Stimulated activated CD8-positive, alpha-beta memory T cell treated with anti-CD3 and anti-CD28 coated beads, Interleukin-4, amount 100 ng/mL, for 1 hour (primary cell): ENCODE data around the gene B4GALT5.
"Not testable (repeated sequence)": the region's sequence is repeated elsewhere in the genome, so short reads cannot be mapped to it uniquely, and the experiment has no call there.

Experiments
- DNase-seq, 2 donors: peaks; one replicate each; pipeline ENCODE4 v3.0.0-alpha.2; 2020; ENCODE audit warnings: low read depth in 2 of 2, low spot score in 1 of 2

Gene B4GALT5

DNA sequence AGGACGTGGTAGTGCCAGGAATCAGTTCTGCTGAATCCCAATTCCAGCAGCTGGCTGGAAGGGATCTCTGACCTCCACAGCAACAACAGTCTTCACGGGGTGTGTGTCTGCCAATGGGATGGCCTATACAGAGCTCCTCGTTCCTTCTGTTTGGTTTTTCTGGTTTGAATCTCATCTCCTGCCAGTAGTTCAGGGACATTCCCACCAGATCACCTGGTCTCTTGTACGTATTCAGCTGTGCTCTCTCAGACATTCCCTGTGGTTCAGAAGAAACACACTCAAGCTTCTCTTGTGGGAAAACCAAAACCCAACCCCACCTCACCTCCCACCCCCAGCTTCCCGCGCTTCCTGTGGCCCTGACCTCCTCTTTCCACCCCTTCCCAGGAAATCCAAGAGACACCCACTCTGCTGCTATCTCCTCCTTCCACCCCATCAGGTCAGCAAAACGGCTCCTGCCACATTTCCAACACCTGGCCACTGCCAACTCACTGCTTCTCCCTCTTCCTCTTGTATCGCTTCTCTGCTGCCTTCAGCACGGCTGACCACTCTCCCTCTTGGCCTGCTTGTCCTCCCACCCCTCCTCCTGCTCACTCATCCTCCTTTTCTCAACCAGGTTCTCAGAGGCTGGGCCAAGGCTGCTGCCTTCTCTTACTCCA is 82.5 kb downstream of the B4GALT5 start:
- no peak for DNase-seq

DNA sequence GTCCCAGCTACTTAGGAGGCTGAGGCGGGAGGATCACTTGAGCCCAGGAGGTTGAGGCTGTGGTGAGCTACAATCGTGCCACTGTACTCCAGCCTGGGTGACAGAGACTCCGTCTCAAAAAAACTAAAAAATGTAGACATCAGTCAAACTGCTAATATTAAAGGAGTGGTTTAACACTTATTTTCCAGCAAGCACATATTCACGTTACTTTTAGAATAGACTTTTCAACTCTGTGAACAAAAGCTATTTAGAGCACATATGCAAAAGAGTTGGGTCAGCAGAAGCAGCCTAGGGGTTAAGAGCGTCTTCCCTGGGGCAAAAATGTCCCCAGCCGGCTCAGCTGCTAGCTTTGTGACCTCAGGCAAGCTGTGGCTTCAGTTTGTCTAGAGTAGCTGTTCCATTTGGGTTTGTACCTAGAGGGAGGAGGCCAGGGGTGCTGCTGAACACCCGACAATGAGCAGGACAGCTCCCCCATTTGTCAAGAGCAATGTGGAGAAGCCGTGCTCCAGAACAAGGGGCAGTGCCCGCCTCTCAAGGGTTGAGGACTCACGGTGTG is 83.2 kb downstream of the B4GALT5 start:
- no peak for DNase-seq

DNA sequence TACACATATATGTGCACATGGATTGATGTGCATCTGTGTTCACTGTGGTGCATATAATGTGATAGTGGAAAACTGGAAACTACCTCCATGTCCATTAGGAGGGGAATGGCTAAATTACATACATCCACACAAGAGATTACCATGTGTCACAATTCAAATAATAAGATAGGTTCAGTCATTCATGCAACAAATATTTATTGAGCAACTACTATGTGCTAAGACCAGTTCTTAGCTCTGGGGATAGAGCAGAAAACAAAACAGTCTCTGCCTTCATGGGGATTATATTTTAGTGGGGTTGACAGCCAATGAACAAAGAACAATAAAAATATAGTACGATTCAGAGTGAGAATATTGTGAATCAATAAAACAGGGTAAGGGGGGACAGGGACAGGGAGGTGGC is 84.1 kb downstream of the B4GALT5 start:
- no peak for DNase-seq

DNA sequence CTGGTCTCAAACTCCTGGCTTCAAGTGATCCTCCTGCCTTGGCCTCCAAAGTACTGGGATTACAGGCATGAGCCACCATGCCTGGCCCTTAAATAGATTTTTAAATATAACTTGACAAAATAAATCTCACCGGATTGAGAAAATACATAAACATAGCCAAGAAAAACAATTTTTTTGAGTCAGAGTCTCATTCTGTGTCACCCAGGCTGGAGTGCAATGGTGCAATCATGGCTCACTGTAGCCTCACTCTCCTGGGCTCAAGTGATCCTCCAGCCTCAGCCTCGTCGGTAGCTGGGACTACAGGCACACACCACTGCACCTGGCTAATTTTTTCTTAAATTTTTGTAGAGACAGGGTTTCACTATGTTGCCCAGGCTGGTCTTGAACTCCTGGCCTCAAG is 85.4 kb downstream of the B4GALT5 start:
- not testable (repeated sequence) for DNase-seq

DNA sequence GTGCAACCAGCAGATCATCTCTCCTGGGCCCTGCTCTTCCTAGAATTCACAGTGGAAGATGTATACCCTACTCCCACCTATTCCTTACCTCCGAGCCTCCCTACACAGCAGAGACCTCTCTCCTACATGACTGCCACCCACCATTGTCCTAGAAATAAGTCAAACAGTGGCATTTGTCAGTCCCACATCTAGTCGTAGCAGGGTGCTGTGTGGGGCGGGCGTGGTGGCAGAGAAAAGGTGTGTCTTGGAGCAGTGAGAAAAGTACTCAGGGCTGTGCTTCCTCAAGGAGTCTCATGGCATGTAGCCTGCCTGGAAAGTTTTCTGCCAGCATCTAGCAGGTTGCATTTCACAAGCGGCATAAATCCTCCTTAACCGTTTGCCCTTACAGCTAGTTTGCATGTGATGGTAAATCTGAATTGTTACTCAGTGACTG is 86.3 kb downstream of the B4GALT5 start:
- no peak for DNase-seq

DNA sequence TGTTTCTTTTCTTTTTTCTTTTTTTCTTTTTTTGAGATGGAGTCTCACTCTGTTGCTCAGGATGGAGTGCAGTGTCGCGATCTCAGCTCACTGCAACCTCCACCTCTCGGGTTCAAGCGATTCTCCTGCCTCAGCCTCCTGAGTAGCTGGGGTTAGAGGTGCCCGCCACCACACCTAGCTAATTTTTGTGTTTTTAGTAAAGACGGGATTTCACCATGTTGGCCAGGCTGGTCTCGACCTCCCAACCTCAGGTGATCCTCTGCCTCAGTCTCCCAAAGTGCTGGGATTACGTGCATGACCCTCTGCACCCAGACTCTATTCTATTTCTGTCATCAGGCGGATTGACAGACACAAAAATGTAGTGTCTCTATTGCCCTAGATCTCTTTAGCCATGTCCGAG is 88.7 kb downstream of the B4GALT5 start:
- DNase-seq, result not testable (repeated sequence)

DNA sequence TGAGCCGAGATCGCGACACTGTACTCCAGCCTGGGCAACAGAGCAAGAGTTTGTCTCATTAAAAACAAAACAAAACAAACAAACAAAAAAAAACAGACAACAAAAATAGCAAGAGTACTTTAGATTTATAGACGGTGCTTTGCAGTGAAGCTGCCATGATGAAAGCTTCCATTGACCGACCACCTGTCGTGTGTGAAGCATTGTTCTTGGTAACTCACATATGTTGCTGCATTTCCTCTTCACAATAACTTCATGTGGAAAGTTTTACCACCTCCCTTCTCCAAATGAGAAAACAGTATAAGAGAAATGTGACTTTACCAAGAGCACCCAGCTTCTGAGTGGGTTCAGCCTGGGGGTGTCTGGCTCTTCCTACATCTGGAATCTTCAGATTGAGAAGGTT is 89.4 kb downstream of the B4GALT5 start:
- DNase-seq, result no peak

DNA sequence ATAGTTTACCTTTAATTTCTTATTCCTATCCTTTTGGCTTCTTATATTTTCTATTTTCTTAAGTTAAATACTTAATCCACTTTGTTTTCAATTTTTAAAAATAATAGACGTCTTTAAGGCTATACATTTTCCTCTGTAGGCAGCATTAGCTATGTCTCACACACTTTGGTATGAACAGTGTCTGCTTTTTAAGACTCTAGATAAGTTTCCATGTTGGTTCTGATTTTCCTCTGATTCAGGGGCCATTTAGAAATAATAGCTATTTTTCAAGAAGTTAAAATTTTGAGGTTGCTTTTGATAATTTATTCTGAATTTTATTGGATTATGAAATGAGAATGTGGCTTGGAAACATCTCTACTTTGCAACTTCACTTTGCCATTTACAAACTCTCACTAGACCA is 91.4 kb downstream of the B4GALT5 start:
- DNase-seq, result no peak

DNA sequence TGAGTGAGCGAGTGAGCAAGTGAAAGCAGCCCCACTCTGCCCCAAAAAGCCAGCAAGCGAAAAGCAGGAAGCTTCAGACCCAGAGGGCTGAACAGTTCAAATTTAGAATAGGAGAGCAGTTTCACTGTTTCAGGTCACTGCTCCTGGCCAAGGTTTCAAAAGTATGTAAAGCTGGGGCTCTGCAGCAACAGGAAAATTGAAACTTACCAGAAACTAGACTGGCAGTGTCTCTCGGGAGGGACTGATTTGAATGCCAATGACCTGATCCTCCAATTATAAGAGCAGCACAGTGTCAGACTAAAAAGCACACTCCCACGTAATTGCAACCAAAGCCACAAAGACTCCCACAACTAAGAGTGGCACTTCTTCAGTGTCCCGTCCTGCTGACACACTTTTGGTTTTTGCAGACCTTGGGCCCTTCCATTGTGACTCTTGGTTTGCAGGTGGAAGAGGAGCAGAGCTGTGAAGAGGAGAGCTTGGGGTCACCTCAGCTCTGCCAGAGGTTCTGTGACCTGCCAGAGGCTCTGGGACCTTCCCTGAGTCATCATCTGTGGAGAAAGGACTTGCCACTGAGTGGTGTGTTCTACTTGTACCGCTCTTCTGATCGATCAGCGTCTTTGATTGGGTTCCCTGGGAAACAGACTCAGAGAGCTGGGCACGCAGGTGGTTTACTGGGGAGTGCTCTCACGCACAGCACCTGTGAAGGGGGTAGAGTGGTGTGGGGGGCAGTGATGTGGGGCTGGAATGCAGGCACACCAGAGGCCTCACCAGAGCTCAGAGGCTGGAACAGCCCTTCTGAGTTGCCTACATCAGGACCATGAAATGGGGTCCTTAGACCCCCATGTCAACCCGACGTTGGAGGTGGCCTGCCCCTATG is 93.1 kb downstream of the B4GALT5 start:
- no peak for DNase-seq

DNA sequence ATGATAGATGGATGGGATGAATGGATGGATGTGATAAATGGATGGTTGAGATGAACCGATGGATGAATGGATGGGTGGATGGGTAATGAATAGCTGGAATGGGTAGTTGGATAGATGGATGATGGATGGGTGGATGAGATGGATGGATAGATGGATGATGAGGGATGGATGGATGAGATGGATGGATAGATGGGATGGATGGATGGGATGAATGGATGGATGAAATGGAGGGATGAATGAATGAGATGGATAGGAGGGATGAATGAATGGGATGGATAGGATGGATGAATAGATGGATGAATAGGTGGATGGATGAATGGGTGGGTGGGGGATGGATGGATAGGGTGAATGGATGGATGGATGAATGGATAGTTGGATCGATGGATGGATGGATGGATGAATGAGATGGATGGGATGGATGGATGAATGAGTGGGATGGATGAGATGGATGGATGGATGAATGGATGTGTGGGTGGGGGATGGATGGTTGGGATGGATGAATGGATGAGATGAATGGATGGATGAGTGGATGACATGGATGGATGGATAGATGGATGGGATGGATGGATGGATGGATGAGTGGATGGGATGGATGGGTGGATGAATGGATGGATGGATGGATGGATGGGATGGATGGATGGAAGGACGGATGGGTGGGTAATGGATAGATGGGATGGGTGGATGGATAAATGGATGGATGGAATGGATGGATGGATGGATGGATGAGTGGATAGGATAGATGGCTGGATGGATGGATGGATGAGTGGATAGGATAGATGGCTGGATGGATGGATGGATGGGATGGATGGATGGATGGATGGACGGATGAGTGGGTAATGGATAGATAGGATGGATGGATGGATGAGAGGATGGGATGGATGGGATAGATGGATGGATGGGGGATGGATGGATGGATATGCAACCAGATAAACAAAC is 94.3 kb downstream of the B4GALT5 start:
- DNase-seq, result no peak

DNA sequence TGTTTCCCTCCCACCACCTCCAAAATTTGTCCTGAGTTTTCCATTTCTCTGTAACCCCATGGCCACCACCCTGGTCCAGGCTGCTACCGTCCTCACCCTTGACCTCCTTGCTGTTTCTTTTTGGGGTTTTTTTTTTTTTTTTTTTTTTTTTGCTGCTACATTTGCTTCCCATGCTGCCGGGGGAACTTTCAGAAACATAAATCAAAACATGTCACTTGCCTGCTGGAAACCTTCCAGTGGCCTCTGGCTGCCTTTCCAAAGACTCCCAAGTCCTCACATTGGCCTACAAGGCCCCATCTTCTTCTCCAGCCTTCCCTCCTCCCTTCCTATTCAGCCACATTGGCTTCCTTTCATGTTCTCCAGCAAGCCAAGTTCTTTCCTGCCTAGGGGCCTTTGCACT is 95.4 kb downstream of the B4GALT5 start:
- DNase-seq, result no peak

DNA sequence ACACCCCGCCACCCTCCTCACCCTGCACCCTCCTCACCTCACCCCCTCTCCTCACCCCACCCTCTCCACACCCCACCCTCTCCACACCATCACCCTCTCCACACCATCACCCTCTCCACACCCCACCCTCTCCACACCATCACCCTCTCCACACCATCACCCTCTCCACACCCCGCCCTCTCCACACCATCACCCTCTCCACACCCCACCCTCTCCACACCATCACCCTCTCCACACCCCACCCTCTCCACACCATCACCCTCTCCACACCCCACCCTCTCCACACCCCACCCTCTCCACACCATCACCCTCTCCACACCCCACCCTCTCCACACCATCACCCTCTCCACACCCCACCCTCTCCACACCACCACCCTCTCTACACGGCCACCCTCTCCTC is 96.3 kb downstream of the B4GALT5 start:
- not testable (repeated sequence) for DNase-seq

DNA sequence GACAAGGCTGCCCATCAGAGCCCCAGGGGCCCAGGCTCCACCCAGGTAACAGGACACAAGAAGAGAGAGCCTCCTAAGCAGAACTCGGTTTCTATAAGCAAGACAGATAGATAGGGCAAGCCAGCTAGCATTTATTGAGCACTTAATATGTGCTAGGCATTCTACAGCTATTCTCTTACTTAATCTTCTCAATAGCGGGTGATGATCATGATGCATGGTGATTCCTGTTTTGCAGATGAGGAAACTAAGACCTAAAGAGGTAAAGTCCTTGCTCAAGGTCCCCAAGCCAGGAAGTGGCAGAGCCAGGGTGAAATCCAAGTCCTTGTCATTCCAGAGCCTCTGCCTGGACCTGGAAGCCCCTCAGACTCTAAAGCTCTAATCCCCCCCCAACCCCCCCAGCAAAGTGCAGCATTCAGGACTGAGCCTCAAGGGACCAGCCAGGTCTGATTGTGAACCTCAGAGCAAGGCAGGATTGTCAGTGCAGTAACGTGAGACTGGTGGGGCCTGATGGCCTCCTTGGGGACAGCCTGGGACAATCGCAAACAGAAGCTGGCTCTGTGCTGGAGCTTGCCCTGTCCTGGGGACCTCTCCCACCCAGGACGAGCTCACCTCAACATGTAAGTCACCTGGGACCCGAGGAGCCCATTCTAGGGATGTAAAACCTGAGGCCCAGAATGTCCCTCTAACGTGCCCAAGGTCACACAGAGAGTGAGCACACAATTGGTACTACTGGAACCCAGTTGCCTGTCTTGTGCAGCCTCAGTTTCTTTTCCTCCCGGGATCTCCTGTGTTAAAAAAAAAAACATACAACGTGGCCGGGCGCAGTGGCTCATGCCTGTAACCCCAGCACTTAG is 97.3 kb downstream of the B4GALT5 start:
- DNase-seq, result no peak

DNA sequence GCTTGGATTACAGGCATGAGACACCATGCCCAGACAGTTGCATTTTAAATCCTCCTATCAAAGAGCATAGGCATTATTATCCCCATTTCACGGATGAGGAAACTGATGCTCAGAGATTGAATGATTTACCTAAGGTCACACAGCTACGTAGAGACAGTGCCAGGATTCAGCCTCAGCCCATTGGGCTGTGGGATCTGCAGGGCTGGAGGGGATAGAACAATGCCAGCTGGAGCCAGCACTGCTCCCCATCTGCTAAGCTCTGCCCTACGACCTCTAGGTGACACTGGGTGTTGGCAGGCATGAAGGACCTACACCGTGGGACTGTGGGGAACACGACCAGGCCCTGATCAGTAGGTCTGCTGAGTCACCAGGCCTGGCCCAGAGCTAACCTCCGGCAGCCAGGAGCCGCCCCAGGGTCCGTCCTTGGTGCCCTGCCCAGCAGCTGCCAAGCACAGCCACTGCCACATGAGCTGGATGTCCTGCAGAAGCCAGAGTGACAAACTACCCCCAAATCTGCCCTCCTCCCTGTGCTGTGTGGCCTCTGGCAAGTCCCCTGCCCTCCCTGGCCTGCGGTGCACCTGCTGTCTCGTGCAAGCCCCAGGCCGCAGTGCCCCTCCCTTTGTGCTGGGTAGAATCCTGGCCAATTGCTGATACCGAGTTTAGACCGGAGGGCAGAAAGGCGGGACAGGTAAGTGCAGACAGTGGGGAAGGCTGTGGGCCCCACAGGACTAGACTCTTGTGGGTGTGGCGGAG is 98.1 kb downstream of the B4GALT5 start:
- DNase-seq, result no peak

DNA sequence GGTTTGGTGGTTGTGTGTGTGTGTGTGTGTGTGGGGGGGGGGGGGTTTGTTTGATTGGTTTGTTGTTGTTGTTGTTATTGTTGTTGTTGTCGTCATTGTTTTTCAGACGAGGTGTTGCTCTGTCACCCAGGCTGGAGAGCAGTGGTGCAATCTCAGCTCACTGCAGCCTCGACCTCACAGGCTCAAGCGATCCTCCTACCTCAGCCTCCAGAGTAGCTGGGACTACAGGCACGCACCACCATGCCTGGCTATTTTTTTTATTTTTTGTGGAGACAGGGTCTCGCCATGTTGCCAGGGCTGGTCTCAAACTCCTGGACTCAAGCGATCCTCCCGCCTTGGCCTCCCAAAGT is 98.7 kb downstream of the B4GALT5 start:
- not testable (repeated sequence) for DNase-seq

DNA sequence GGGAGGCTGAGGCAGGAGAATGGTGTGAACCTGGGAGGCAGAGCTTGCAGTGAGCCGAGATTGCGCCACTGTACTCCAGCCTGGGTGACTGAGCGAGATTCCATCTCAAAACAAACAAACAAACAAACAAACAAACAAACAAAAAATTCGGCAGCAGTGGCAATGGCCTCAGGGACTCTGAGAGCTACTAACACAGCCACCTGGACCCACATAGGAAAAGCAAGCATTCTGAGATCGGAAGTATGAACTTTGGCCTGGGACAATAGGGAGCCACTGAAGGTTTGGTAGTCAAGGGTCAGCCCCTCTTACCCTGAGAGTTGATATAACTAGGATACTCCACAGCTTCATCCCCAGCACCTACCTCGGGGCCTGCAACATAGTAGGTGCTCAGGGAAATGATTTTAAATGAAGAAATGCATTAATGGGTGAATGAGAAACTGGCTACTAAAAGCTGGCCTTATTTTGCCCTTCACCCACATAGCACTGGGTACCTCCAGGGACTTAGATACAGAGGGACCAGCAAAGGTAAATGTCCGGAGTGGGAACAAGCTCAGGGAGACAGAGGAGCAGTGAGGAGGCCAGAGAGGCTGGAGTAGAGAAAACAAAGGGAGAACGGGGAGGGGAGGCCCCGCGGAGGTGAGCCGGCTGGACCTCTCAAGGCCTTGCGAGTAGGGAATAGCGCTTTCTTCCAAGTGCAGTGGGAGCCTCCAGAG is 99.2 kb downstream of the B4GALT5 start:
- DNase-seq, result no peak

DNA sequence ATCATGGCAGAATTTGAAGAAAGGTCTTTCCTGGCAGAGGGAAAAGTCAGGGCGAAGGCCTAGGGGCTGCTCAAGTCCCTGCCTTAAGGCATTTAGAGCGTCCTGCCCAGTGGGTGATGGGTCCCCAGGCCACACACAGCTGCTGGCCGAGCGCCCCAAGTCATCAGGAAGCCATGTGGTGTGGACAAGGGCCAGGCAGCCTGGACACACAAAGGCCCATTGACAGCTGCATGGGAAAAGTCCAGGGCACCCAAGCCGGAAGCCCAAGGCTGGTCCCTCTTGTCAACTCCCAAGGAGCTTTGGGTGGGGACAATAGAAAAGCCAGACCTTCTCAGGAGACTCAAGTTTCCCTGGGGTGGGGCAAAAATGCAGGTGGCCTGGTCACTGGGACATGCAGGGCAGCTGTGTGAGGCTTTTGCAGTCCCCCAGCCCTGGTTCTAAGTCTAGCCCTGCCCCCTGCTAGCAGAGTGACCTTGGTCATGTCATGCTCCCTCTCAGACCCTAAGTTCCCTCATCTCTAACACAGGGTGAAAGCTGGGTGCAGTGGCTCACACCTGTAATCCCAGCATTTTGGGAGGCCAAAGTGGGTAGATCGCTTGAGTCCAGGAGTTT is 101.4 kb downstream of the B4GALT5 start:
- DNase-seq, result no peak

DNA sequence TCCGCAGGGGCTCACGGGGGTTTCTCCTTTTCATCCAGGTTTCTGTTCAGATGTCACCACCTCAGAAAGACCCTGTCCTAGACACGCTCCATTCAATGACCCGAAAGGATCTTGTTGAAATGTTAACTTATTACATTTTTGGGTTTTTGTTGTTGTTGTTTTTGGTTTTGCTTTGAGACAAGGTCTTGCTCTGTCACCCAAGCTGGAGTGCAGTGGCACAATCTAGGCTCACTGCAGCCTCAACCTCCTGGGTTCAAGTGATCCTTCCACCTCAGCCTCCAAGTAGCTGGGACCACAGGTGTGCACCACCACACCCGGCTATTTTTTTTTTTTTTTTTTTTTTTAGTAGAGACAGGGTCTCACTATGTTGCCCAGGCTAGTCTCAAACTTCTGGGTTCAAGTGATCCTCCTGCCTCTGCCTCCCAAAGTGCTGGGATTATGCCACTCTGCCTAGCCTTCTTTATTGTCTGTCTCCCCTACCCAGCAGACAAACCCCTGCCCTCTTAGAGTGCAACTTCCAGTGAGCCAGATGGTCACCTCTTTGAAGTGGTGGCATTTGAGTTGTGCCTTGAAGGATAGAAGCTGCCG is 102.0 kb downstream of the B4GALT5 start:
- not testable (repeated sequence) for DNase-seq
